Neural crest cell (in vitro differentiated cells): ENCODE results near the gene ACBD5. TPM values are rescaled to one million over a fixed set of nuclear protein-coding genes. Genes with fewer than 3 reads are reported as not detected.

ENCODE experiments used
- DNase-seq: peaks from one replicate; pipeline ENCODE4 v3.0.0; 2021; ENCODE audit warnings: low read depth, mixed read lengths, low spot score
- H3K27ac Mint-ChIP-seq: one replicate; pipeline ENCODE4 v1.8.0; 2021; ENCODE audit warnings: mild to moderate bottlenecking, mixed read lengths; ENCODE audit not compliant: unreplicated experiment
- H3K27me3 Mint-ChIP-seq: 2 replicates; pipeline ENCODE4 v1.8.0; 2021; ENCODE audit warnings: low read depth, mild to moderate bottlenecking, mixed read lengths
- H3K36me3 Mint-ChIP-seq: 2 replicates; pipeline ENCODE4 v1.8.0; 2021; ENCODE audit warnings: low read depth, mild to moderate bottlenecking, mixed read lengths
- H3K4me1 Mint-ChIP-seq: 2 replicates; pipeline ENCODE4 v1.8.0; 2021; ENCODE audit warnings: mixed read lengths
- H3K4me3 Mint-ChIP-seq: one replicate; pipeline ENCODE4 v1.8.0; 2021; ENCODE audit warnings: mild to moderate bottlenecking, mixed read lengths
- H3K9me3 Mint-ChIP-seq: 2 replicates; pipeline ENCODE4 v1.8.0; 2021; ENCODE audit warnings: mixed read lengths
- total RNA-seq: library from RNA; stranded (reverse); gene quantifications from 2 replicates; pipeline ENCODE4 v1.2.1, GENCODE V29; 2021
- TF ChIP-seq, protein P1 (sequence below): fragments of 200-600 bp; sonication (generic); conservative IDR thresholded peaks from 2 replicates; pipeline ENCODE4 v1.5.0; 2021; ENCODE audit warnings: antibody characterized with exemption, mild to moderate bottlenecking

The ACBD5 gene
- total RNA-seq, 1 donor from 2014 or later, result 17.4 TPM

DNA sequence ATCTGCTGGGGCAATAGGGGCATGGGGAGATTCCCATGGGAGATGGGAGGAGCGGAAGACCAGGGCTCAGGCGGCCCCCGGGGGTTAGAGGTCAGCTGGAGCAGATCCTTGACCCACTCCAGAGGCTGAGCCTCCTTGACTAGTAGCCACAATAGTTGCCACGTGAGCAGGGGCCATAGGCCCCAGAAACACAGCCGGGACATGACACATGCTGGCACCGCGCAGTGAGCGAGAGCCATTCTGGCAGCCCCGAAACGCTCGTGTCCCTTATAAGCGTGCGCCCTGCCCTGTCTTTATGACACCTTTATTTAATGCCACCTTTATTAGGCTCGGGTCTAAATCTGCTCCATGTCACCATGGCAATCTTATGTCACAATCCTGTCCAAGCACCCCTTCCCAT lies 11.0 kb upstream of the ACBD5 start:
- Mint-ChIP-seq H3K27ac (no peak overlapping the region), H3K4me1 (no peaks in the 10 kb centered on the region), H3K4me3 (no peak overlapping the region), H3K9me3 (no peaks in the 10 kb centered on the region), H3K36me3 (no peaks in the 10 kb centered on the region), H3K27me3 (no peaks in the 10 kb centered on the region)
- TF ChIP-seq, protein P1, sequence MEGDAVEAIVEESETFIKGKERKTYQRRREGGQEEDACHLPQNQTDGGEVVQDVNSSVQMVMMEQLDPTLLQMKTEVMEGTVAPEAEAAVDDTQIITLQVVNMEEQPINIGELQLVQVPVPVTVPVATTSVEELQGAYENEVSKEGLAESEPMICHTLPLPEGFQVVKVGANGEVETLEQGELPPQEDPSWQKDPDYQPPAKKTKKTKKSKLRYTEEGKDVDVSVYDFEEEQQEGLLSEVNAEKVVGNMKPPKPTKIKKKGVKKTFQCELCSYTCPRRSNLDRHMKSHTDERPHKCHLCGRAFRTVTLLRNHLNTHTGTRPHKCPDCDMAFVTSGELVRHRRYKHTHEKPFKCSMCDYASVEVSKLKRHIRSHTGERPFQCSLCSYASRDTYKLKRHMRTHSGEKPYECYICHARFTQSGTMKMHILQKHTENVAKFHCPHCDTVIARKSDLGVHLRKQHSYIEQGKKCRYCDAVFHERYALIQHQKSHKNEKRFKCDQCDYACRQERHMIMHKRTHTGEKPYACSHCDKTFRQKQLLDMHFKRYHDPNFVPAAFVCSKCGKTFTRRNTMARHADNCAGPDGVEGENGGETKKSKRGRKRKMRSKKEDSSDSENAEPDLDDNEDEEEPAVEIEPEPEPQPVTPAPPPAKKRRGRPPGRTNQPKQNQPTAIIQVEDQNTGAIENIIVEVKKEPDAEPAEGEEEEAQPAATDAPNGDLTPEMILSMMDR, result no peak
- no peak for DNase-seq

DNA sequence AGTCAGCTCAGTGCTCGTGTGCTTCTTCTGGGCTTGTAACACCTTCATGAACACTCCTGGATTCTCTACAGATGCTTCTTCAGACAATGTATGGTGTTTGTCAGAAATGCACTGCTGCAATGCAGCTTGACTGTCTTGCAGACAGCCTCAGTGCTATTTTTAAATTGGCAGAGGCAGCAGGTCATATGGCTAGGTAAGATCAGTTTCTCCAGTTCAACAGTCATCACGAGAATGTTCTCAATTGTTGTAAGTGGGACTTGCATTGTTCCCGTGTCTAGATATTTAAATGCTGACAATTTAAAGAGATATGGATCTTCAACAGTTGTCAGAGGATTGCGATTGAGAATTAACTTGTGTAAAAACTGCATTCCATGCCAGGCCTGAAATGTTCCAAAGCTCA lies 7.6 kb upstream of the ACBD5 start:
- TF ChIP-seq, protein P1, result no peak
- H3K27me3 Mint-ChIP-seq, result no peaks in the 10 kb centered on the region

DNA sequence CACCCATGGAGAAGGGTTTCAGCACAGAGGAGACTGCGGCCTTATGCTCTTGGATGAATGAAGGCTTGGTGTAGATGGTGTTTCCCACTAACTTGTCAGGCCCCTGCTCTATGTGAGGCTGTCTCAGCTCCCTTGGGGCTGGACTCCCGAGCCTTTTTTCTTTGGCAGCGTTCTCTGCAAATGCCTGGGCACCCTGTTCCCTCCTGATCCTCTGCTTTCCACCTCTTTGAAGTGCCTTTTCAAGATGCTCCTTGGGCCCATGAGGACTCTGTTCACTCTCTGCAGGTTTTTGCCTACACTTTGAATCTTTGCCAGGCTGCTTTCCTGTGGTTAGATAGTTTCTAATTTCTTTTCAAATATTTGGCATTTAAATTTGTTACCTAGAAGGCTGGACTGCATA lies 6.8 kb upstream of the ACBD5 start:
- H3K4me1 Mint-ChIP-seq, result peaks cover 25% of the 10 kb centered on the region
- H3K27me3 Mint-ChIP-seq, result no peaks in the 10 kb centered on the region
- no peak overlapping the region for H3K27ac Mint-ChIP-seq
- peak overlapping the region; percentile 34 for H3K4me3 Mint-ChIP-seq
- no peak for DNase-seq
- no peaks in the 10 kb centered on the region for H3K36me3 Mint-ChIP-seq
- H3K9me3 Mint-ChIP-seq, result no peaks in the 10 kb centered on the region
- TF ChIP-seq, protein P1, result no peak

More for the DNA sequence above, 7.6 kb upstream of the ACBD5 start:
- Mint-ChIP-seq H3K27ac (no peak overlapping the region), H3K9me3 (no peaks in the 10 kb centered on the region), H3K4me3 (no peak overlapping the region), H3K4me1 (peaks cover 19% of the 10 kb centered on the region), H3K36me3 (no peaks in the 10 kb centered on the region)
- DNase-seq, result no peak

DNA sequence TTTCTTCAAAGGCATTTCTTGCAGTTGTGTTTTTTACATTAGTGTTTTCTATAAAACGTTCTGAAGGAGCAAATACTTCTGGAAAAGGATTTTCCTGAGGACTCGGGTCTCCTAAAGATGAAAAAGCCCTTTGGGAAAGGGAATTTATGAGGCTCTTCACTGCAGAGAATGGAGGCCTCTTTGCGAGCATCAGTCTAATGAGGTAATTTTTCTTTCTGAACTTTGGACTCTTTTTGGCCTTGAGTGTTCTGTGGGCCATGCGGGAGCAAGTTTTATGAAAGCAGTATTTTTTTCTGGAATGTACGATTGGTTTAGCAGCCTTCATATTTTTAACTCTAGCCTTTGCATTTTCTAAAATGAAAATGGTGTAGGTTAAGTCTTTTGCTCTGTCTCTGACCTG lies 6.4 kb upstream of the ACBD5 start:
- H3K27me3 Mint-ChIP-seq, result peaks cover 2% of the 10 kb centered on the region
- no peaks in the 10 kb centered on the region for H3K36me3 Mint-ChIP-seq
- no peak for DNase-seq
- no peaks in the 10 kb centered on the region for H3K9me3 Mint-ChIP-seq
- no peak overlapping the region for H3K4me3 Mint-ChIP-seq
- peaks cover 28% of the 10 kb centered on the region for H3K4me1 Mint-ChIP-seq
- TF ChIP-seq, protein P1, result no peak
- H3K27ac Mint-ChIP-seq, result no peak overlapping the region

DNA sequence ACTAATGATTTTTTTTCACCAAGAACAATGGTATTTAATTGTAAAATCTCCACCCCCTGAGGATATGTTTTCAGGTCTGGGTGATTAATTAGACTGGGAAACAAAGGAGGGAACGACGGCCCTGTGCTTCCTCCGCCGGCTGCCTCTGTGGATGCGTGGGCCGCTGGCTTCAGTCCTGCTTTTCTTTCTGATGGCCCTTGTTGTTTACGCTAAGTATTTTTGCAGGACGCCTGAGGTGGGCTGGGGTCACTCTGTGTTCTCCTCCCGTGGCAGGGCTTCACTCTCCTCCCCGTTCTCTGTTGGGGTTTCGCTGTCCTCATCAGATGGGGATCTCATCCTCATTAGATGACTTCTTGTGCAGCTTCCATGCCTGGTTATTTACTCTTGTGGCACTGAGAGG lies 5.2 kb upstream of the ACBD5 start:
- Mint-ChIP-seq H3K27ac (peak overlapping the region; percentile 69), H3K9me3 (no peaks in the 10 kb centered on the region), H3K27me3 (peaks cover 2% of the 10 kb centered on the region), H3K4me3 (peak overlapping the region; percentile 77), H3K36me3 (no peaks in the 10 kb centered on the region), H3K4me1 (peaks cover 39% of the 10 kb centered on the region)
- DNase-seq, result no peak
- TF ChIP-seq, protein P1, result no peak

DNA sequence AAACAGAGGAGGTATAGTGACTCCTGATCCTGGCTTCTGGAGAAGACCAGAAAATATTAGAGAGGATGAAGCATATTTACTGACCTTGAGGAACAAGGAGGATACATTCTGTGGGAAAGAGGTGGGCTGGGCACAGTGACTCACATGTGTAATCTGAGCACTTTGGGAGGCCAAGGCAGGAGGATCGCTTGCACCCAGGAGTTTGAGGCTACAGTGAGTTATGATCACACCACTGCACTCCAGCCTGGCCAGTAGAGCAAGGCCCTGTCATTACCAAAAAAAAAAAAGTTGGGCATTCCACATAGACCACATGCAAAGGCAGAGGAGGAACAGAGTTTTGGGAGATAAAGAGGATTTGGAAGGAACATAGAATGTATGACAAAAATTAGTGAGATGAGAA lies 4.4 kb upstream of the ACBD5 start:
- Mint-ChIP-seq H3K27ac (no peak overlapping the region), H3K4me1 (peaks cover 45% of the 10 kb centered on the region), H3K27me3 (peaks cover 2% of the 10 kb centered on the region), H3K4me3 (peak overlapping the region; percentile 12), H3K9me3 (no peaks in the 10 kb centered on the region), H3K36me3 (no peaks in the 10 kb centered on the region)
- DNase-seq, result no peak
- TF ChIP-seq, protein P1, result no peak
